WI38 (cell line): Measurements from ENCODE around the gene APP.

Experiments
- H3K4me3 ChIP-seq: 2 replicates; pipeline ENCODE4 v1.5.1; 2011; ENCODE audit warnings: low read depth, mild to moderate bottlenecking, control low read depth, low read length
- CTCF ChIP-seq: IDR thresholded peaks from 2 replicates; pipeline ENCODE4 v1.5.1; 2012; ENCODE audit warnings: low read depth, mild to moderate bottlenecking, control low read depth, low read length

Gene APP

GRCh38 chr21:26170471-26171257, at the start of gene APP:
TSS of gene APP (minus strand) at chr21:26170770. CDS start at chr21:26170620, 150 bp downstream.
- H3K4me3 ChIP-seq, result peak within 1 kb of the TSS; percentile 92
- TF ChIP-seq CTCF, result peak; percentile 59

DNA sequence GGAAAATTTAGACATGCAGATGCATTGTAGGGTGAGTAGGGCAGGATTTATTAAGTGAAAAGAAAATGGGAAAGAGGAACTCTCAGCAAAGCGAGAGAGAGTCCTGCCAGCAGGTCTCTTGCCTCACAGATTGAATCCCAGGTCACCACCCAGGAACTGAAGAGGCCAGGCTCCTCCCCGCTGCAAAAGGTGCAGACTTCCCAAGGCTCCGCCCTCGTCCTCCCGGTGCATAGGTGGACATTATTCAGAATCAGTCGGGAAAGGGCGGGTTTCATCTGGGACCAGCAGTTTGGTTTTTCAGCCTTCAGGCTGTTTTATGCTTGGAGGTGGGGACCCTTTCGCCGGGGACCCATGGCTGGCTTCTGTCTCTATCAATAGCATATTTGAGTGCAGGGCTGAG, 41.6 kb upstream of the APP start:
- no peak for TF ChIP-seq CTCF
- no peak overlapping the region for H3K4me3 ChIP-seq

- no peak for TF ChIP-seq CTCF
- H3K4me3 ChIP-seq, result no peak overlapping the region
These were observed 40.0 kb upstream of the APP start for GRCh38 chr21:26210614-26211013.

DNA sequence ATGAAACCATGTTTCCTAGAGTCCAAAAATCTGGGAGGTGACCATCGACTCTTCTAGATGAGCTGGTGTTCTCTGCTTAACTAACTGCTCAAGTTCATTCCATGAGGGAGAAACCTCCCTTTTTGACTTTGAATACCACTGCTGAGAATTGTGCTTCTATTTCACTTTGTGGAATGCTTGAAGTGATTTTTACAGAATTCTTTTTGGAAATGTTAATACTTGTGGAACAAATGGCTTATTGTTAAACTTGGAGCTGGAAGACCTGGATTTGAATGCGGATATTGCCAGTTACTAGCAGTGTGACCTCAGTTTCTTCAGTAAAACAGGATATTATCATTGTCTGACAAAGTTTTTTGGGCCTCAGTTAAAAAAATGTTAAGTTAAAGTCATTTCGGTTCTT, 36.5 kb upstream of the APP start:
- no peak for TF ChIP-seq CTCF
- H3K4me3 ChIP-seq, result no peak overlapping the region

DNA sequence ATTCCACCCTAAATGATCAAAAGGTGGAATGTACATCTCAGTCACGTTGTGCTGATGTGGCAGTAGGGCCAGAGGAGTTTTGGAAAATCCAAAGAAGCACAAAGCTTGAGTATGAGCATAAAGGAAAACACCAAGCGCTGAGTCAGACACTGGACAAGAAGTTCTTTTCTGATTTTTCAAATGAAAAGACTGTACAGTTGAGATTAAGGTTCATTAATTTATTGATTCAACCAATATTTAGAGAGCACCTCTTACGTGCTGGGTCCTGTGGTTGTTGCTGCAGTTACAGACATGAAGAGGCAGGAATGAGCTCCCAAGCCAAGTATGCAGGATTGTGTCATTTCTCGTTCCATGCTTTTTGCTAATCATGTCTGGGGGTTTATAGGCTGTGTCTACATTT, 28.9 kb upstream of the APP start:
- no peak overlapping the region for H3K4me3 ChIP-seq
- no peak for TF ChIP-seq CTCF

GRCh38 chr21:26195708-26196107, 25.1 kb upstream of the APP start:
- TF ChIP-seq CTCF, result no peak
- no peak overlapping the region for H3K4me3 ChIP-seq

- H3K4me3 ChIP-seq, result no peak overlapping the region; the same call in 1 of the 2 replicates
- no peak for TF ChIP-seq CTCF
These were observed 24.3 kb upstream of the APP start for GRCh38 chr21:26194811-26195251.
